AG09309 (cell line): ENCODE data around the gene ODAPH.
A peak's percentile ranks its signal among the peaks of the same experiment; 100 is the strongest.
"Not testable (repeated sequence)": the region's sequence is repeated elsewhere in the genome, so short reads cannot be mapped to it uniquely, and the experiment has no call there.

Experiments used
- DNase-seq: peaks from one replicate; pipeline ENCODE4 v3.0.0-alpha.2; 2010; ENCODE audit warnings: low read depth
- H3K4me3 ChIP-seq: 2 replicates; pipeline ENCODE4 v1.5.1; 2011; ENCODE audit warnings: mild to moderate bottlenecking, low read depth, low read length, moderate library complexity; ENCODE audit not compliant: control insufficient read depth
- TF ChIP-seq, protein P1 (sequence below): IDR thresholded peaks from 2 replicates; pipeline ENCODE4 v1.5.1; 2011; ENCODE audit warnings: mild to moderate bottlenecking, low read depth, low read length, inconsistent platforms; ENCODE audit not compliant: insufficient read depth, control insufficient read depth; ENCODE audit errors: missing control alignments

ODAPH gene, protein sequence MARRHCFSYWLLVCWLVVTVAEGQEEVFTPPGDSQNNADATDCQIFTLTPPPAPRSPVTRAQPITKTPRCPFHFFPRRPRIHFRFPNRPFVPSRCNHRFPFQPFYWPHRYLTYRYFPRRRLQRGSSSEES

GRCh38 chr4:75555294-75556164, at the start of gene ODAPH:
Gene ODAPH (plus strand): TSS chr4:75556066. CDS start chr4:75556083, 17 bp downstream.
- TF ChIP-seq, protein P1, sequence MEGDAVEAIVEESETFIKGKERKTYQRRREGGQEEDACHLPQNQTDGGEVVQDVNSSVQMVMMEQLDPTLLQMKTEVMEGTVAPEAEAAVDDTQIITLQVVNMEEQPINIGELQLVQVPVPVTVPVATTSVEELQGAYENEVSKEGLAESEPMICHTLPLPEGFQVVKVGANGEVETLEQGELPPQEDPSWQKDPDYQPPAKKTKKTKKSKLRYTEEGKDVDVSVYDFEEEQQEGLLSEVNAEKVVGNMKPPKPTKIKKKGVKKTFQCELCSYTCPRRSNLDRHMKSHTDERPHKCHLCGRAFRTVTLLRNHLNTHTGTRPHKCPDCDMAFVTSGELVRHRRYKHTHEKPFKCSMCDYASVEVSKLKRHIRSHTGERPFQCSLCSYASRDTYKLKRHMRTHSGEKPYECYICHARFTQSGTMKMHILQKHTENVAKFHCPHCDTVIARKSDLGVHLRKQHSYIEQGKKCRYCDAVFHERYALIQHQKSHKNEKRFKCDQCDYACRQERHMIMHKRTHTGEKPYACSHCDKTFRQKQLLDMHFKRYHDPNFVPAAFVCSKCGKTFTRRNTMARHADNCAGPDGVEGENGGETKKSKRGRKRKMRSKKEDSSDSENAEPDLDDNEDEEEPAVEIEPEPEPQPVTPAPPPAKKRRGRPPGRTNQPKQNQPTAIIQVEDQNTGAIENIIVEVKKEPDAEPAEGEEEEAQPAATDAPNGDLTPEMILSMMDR = no peak
- no peak within 1 kb of the TSS for H3K4me3 ChIP-seq
- DNase-seq = no peak

DNA sequence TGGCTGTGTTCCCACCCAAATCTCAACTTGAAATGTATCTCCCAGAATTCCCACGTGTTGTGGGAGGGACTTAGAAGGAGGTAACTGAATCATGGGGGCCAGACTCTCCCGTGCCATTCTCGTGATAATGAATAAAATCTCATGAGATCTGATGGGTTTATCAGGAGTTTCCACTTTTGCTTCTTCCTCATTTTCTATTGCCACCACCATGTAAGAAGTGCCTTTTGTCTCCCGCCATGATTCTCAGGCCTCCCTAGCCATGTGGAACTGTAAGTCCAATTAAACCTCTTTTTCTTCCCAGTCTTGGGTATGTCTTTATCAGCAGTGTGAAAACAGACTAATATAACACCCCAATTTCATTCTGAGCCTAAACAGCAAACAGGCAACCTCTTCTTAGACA, 46.3 kb upstream of the ODAPH start:
- not testable (repeated sequence) for H3K4me3 ChIP-seq, DNase-seq

GRCh38 chr4:75511841-75512240, 44.0 kb upstream of the ODAPH start:
- no peak for DNase-seq
- no peak overlapping the region for H3K4me3 ChIP-seq
- TF ChIP-seq, protein P1 = no peak

DNA sequence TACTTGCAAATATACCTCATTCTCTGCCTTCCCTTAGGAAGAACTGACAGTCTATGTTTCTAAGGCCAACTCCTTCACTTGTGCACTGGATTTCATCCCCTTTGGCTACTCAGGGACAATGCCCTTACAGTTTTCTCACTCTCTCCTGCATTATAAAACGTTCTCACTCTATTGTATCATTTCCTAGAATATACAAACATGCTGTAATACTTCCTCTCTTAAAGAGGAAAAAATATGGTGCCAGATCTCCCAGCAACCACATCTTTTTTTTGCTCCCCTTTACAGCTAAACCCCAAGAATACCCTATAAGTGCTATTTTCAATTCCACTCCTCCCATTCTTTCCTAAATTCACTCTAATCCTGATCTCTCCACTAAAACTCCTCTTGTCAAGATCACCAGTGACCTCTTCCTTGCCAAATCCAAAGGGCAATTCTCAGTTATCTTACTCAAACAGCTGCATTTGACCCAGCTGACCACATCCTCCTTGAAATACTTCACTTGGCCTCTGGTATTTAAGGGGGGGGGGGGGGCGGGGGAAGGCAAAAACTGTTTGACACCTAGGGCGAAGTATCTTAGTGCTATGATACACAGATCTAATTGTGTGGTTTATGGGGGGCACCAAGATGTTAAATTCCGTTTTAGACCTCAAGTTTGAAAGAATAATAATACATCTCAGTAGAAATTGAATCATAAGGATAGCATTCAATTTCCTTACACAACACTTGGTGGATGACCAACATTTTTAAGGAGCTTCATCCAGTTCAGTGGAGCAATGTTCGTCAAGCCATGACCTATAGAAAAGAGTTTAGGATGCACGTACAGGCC, 43.3 kb upstream of the ODAPH start:
- TF ChIP-seq, protein P1 = no peak
- no peak for DNase-seq
- peak overlapping the region; percentile 71 for H3K4me3 ChIP-seq

DNA sequence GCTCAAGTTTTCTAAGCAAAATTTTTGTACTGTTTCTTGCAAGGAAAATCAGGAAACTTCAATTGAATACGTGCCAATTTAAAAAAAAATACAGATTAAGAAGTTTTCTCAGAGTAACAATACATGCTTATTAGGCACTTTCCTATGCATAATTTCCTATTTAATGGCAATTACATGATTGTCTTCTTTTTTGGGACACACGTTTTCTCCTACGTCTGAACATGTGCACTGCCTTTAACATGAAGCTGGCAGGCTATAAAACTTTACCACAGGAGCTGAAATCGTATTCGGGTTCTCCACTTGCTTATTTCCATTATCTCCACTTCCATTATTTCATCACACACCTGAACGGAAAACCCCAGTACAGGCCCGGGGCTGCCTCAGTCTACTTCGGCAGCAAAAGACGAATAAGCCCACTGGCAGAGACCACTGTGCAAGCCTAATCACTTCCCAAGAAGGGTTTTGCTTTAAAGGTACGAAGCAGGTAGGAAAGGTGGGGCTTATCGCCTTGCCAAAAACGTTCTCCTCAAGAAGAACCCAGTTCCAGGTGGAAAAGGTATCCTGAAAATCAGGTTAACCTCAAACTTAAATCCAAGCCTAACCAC, 42.2 kb upstream of the ODAPH start:
- H3K4me3 ChIP-seq = peak overlapping the region; percentile 71
- TF ChIP-seq, protein P1 = no peak
- no peak for DNase-seq

DNA sequence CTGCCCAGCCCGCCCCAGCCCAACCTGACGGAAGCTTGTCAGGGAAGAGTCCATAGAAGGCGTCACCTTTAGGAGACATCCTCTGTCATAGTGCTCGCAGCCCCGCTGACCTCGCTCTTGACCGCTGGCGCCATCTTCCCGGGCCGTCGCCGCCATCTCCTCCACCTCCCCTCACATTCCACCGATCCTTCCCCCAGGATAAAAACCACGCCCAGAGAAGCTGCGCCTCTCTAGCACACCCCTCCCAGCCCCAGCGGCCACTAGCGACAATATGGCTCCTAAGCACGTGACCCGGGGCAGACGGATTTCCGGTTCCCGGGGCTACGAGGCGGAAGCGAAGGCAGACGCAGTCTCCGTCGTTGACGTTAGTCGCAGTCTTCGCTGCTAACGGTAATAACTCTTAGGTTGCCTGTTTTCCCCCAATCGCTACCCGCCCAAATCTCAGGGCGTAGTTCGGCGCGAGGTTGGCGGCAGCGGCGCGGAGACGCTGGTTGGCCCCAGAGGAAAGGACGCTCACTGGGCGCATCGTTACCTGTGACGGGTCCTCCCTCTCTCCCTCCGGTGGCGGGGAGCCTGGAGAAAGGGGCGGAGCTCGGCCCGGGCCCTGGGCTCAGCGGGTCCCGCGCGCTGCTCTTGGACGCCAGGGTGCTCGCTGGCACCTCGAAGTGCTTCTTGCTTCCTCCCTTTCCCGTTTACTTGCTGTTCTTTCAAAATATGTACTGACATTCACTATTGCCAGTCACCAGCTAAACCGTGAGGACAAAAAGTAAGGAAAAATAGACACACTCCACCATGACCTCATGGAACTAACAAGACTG, 41.5 kb upstream of the ODAPH start, which contains the start of the genes RCHY1 and THAP6:
RCHY1 (minus strand) TSS at position 273 of the 818 bp plus-strand sequence; CDS start at position 156, 117 bp downstream.
THAP6 (plus strand) TSS at position 343 of the 818 bp plus-strand sequence. CDS start 980 bp downstream, outside the sequence.
- DNase-seq = peak; percentile 70
- H3K4me3 ChIP-seq = peak within 1 kb of the TSS; percentile 71
- TF ChIP-seq, protein P1 = peak; percentile 2
